Measurements from ENCODE around the gene SPAG7.
A peak's percentile ranks its signal among the peaks of the same experiment; 100 is the strongest.

The SPAG7 gene

GRCh38 chr17:4956493-4957061 is 11.0 kb downstream of the SPAG7 start:
- Histone ChIP-seq H3K9ac (no peak overlapping the region), H2AFZ (ENCODE audit: low read depth) (no peak overlapping the region), H4K20me1 (ENCODE audit: insufficient read depth) (no peaks in the 10 kb centered on the region), H3K4me2 (no peak overlapping the region), H3K36me3 (ENCODE audit: insufficient read depth) (no peaks in the 10 kb centered on the region), H3K79me2 (ENCODE audit: insufficient read depth, low read depth) (no peaks in the 10 kb centered on the region), H3K4me3 (IDR thresholded peaks at IDR 0.05; ENCODE audit: insufficient read depth, low read depth, low read length) (no peak overlapping the region), H3K27me3 (ENCODE audit: insufficient read depth, low read depth) (no peaks in the 10 kb centered on the region), H3K4me1 (ENCODE audit: low read depth, poor library complexity, severe bottlenecking) (no peaks in the 10 kb centered on the region), H3K27ac (no peak overlapping the region)
- no peak for TF ChIP-seq CTCF (conservative IDR thresholded peaks at IDR 0.05; ENCODE audit: low read depth, low read length)

GRCh38 chr17:4955091-4955490 is 12.5 kb downstream of the SPAG7 start:
- no peak for TF ChIP-seq CTCF (conservative IDR thresholded peaks at IDR 0.05; ENCODE audit: low read depth, low read length)
- Histone ChIP-seq H3K4me3 (IDR thresholded peaks at IDR 0.05; ENCODE audit: insufficient read depth, low read depth, low read length) (no peak overlapping the region), H3K36me3 (ENCODE audit: insufficient read depth) (no peaks in the 10 kb centered on the region), H3K27ac (no peak overlapping the region), H3K4me2 (no peak overlapping the region), H3K4me1 (ENCODE audit: low read depth, poor library complexity, severe bottlenecking) (no peaks in the 10 kb centered on the region), H3K9ac (no peak overlapping the region), H3K27me3 (ENCODE audit: insufficient read depth, low read depth) (no peaks in the 10 kb centered on the region), H4K20me1 (ENCODE audit: insufficient read depth) (no peaks in the 10 kb centered on the region), H2AFZ (ENCODE audit: low read depth) (no peak overlapping the region), H3K79me2 (ENCODE audit: insufficient read depth, low read depth) (no peaks in the 10 kb centered on the region)

GRCh38 chr17:4953451-4953961 is 14.1 kb downstream of the SPAG7 start:
- H2AFZ ChIP-seq (ENCODE audit: low read depth) = no peak overlapping the region
- no peaks in the 10 kb centered on the region for H3K36me3 ChIP-seq (ENCODE audit: insufficient read depth)
- no peaks in the 10 kb centered on the region for H3K79me2 ChIP-seq (ENCODE audit: insufficient read depth, low read depth)
- H4K20me1 ChIP-seq (ENCODE audit: insufficient read depth) = no peaks in the 10 kb centered on the region
- H3K27ac ChIP-seq = no peak overlapping the region
- H3K27me3 ChIP-seq (ENCODE audit: insufficient read depth, low read depth) = no peaks in the 10 kb centered on the region
- no peak overlapping the region for H3K4me3 ChIP-seq (IDR thresholded peaks at IDR 0.05; ENCODE audit: insufficient read depth, low read depth, low read length)
- H3K4me2 ChIP-seq = no peak overlapping the region
- no peak for TF ChIP-seq CTCF (conservative IDR thresholded peaks at IDR 0.05; ENCODE audit: low read depth, low read length)
- no peaks in the 10 kb centered on the region for H3K4me1 ChIP-seq (ENCODE audit: low read depth, poor library complexity, severe bottlenecking)
- no peak overlapping the region for H3K9ac ChIP-seq

GRCh38 chr17:4951486-4951885 is 16.1 kb downstream of the SPAG7 start:
- TF ChIP-seq CTCF (conservative IDR thresholded peaks at IDR 0.05; ENCODE audit: low read depth, low read length) = no peak
- Histone ChIP-seq H3K4me3 (IDR thresholded peaks at IDR 0.05; ENCODE audit: insufficient read depth, low read depth, low read length) (no peak overlapping the region), H4K20me1 (ENCODE audit: insufficient read depth) (no peaks in the 10 kb centered on the region), H2AFZ (ENCODE audit: low read depth) (no peak overlapping the region), H3K9ac (no peak overlapping the region; the same call in 1 of the 2 replicates), H3K79me2 (ENCODE audit: insufficient read depth, low read depth) (peaks cover 6% of the 10 kb centered on the region; the same call in 1 of the 2 replicates), H3K4me1 (ENCODE audit: low read depth, poor library complexity, severe bottlenecking) (no peaks in the 10 kb centered on the region), H3K4me2 (peak overlapping the region; percentile 51), H3K27me3 (ENCODE audit: insufficient read depth, low read depth) (no peaks in the 10 kb centered on the region), H3K27ac (no peak overlapping the region; the same call in 1 of the 2 replicates), H3K36me3 (ENCODE audit: insufficient read depth) (no peaks in the 10 kb centered on the region)

Data from KMS-11 (cell line).